A673 (cell line): ENCODE measurements around the gene ZNF487. TPM values are rescaled to one million over a fixed set of nuclear protein-coding genes. Genes with fewer than 3 reads are reported as not detected.

ENCODE experiments used
- BruUV-seq: library from RNA; stranded (reverse); fragments of 400-500 nt; replicated peaks from 2 replicates; lab custom pipeline; 2021; lab: Mats Ljungman, UMichigan
- CTCF ChIA-PET: fragments of 300-600 bp; sonication (Branson Sonifier 250); formaldehyde crosslinking; loops from one replicate; lab custom pipeline; 2022; ENCODE audit warnings: antibody characterized with exemption; lab: Charles Lee
- POLR2A ChIA-PET: fragments of 300-600 bp; sonication (Branson Sonifier 250); formaldehyde crosslinking; loops from one replicate; lab custom pipeline; 2022; ENCODE audit warnings: antibody characterized with exemption; ENCODE audit not compliant: low non-redundant PET; lab: Charles Lee
- DNase-seq: peaks from one replicate; pipeline ENCODE4 v3.0.0-alpha.2; 2015; ENCODE audit warnings: low spot score
- H3K27ac ChIP-seq: fragments of 200-600 bp; sonication (generic); 2 replicates; pipeline ENCODE4 v1.5.1; 2016; ENCODE audit warnings: mixed run types, low read depth, mild to moderate bottlenecking, mixed read lengths, antibody characterized with exemption, low read length; ENCODE audit not compliant: poor library complexity, severe bottlenecking
- H3K27me3 ChIP-seq: fragments of 200-600 bp; sonication (generic); replicated peaks from 2 replicates; pipeline ENCODE4 v1.6.1; 2017; ENCODE audit warnings: mixed run types, low read depth, mild to moderate bottlenecking, mixed read lengths, antibody characterized with exemption, low read length; ENCODE audit not compliant: insufficient read depth, poor library complexity
- H3K36me3 ChIP-seq: fragments of 200-600 bp; sonication (generic); 2 replicates; pipeline ENCODE4 v1.6.1; 2016; ENCODE audit warnings: mixed run types, mild to moderate bottlenecking, mixed read lengths, antibody characterized with exemption, low read length; ENCODE audit not compliant: insufficient read depth, poor library complexity, severe bottlenecking
- H3K4me1 ChIP-seq: fragments of 200-600 bp; sonication (generic); 2 replicates; pipeline ENCODE4 v1.6.1; 2017; ENCODE audit warnings: mixed run types, mild to moderate bottlenecking, mixed read lengths, antibody characterized with exemption, low read length; ENCODE audit not compliant: insufficient read depth, poor library complexity, severe bottlenecking
- H3K4me3 ChIP-seq: fragments of 200-600 bp; sonication (generic); 2 replicates; pipeline ENCODE4 v1.5.1; 2016; ENCODE audit warnings: low read depth, mixed run types, mild to moderate bottlenecking, mixed read lengths, low read length; ENCODE audit not compliant: poor library complexity, severe bottlenecking
- H3K9me3 ChIP-seq: fragments of 200-600 bp; sonication (generic); 2 replicates; pipeline ENCODE4 v1.6.1; 2016; ENCODE audit warnings: mixed run types, low read depth, mild to moderate bottlenecking, mixed read lengths, antibody characterized with exemption, low read length; ENCODE audit not compliant: poor library complexity, severe bottlenecking
- EZH2 ChIP-seq: fragments of 200-600 bp; sonication (generic); IDR thresholded peaks from 2 replicates; pipeline ENCODE4 v1.6.1; 2017; ENCODE audit warnings: borderline replicate concordance, low read depth, mild to moderate bottlenecking, mixed read lengths, antibody characterized with exemption, low read length; ENCODE audit not compliant: poor library complexity, severe bottlenecking
- intact Hi-C: fragments of 100-400 bp; cut with micrococcal nuclease; formaldehyde crosslinking; loops from one replicate; pipeline ENCODE4 v1.10.0; 2022; ENCODE audit not compliant: unreplicated experiment
- total RNA-seq: library from RNA; stranded (reverse); gene quantifications from 2 replicates; pipeline ENCODE4 v1.2.3, GENCODE V29; 2021
- TF ChIP-seq, protein P1 (sequence below): fragments of 300-800, 200-600 bp; sonication (generic); conservative IDR thresholded peaks from 2 replicates; pipeline ENCODE4 v1.5.1; 2017; ENCODE audit warnings: low read depth, mild to moderate bottlenecking, antibody characterized with exemption, low read length, moderate library complexity, mixed read lengths

ZNF487 gene
- total RNA-seq, 1 experiment from 2014 or later = 1.3 TPM

DNA sequence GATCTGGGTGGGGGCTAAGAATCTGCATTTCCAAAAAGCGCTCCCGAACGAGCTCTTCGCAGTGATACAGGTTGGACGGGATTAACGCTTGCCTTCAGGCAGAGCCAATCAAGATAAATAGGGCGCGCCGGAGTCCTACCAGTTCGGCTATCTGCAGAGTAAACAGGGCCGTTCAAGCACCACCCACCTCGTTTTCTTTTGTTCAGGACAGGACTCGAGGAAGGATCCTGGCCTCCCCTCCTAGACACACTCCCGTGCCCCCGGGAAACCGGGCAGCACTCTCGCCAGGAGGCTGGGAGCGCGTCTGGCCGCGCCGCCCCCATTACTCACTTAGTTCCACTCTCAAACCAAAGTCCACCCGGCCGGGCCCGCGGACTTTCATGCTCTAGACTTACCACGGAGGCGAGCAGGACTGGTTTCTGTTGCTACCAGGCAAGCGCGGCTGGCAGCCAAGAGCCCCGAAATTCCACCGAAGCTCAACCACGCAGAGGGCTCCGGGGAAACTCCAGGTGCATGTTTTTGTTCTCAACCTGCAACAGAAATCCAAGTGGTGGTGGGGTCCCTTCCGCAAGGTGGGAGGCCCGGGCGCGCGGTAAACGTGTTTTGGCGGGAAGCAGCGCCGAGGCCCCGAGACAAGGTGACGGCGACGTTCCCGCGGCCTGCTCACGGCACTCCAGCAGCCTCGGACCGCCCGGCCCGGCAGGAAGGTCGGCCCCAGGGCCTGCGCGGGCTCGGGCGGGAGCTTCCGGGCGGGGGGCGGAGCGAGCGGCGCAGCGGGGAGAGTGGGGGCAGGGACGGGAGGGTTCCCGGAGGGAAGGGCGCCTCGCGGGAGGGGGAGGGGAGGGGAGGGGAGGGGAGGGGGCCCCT, 40.6 kb upstream of the ZNF487 start:
- BruUV-seq = no TSS peak
- POLR2A ChIA-PET = interaction anchor here (0.6 to 0.8 kb wide), 3 partner anchors 9 to 40 kb away, joined by 3 to 9 read pairs (median 6); no protein-coding TSS in a partner anchor
- Histone ChIP-seq H3K4me3 (peak overlapping the region; percentile 53), H3K4me1 (peaks cover 31% of the 10 kb centered on the region), H3K36me3 (peaks cover 51% of the 10 kb centered on the region), H3K9me3 (no peaks in the 10 kb centered on the region), H3K27ac (peak overlapping the region; percentile 91), H3K27me3 (no peaks in the 10 kb centered on the region)
- peak; percentile 82 for DNase-seq
- intact Hi-C loops = no loop called here
- no peak for TF ChIP-seq EZH2
- TF ChIP-seq, protein P1, sequence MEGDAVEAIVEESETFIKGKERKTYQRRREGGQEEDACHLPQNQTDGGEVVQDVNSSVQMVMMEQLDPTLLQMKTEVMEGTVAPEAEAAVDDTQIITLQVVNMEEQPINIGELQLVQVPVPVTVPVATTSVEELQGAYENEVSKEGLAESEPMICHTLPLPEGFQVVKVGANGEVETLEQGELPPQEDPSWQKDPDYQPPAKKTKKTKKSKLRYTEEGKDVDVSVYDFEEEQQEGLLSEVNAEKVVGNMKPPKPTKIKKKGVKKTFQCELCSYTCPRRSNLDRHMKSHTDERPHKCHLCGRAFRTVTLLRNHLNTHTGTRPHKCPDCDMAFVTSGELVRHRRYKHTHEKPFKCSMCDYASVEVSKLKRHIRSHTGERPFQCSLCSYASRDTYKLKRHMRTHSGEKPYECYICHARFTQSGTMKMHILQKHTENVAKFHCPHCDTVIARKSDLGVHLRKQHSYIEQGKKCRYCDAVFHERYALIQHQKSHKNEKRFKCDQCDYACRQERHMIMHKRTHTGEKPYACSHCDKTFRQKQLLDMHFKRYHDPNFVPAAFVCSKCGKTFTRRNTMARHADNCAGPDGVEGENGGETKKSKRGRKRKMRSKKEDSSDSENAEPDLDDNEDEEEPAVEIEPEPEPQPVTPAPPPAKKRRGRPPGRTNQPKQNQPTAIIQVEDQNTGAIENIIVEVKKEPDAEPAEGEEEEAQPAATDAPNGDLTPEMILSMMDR = no peak
- CTCF ChIA-PET = no interaction called here

DNA sequence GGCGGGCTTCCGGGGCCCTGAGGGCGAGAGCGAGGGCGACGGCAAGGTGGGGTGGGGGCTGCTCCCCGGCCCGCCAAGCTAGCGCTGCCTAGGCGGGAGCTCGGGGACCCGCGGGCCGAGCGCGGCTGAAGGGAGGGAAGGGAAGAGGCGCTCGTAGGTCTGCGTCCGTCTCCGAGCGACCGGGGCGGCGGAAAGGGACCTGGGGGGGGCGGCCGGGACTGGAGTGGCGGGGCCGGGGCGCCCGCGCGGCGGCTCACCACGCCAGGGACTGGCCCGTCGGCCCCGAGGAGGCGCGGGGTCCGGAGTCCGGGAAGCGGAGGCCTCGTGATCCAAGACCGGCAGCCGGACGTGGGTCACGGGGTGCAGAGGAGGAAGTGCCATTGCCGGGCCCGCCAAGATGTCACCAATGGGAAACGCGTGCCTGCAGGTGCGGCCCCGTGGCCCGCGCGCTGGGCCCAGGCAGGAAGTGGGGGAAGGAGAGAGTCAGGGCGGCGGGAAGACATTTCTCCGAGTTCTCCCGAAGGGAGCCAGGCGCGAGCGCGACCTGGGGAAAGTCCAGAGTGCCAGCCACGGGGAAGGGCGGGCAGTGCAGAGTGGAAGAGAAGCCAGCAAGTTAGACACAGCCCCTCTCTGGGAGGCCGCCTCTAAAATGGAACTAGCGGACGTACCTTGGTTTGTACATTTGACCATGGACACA, 39.8 kb upstream of the ZNF487 start:
- TF ChIP-seq, protein P1 = no peak
- TF ChIP-seq EZH2 = no peak
- BruUV-seq = no TSS peak
- no peaks in the 10 kb centered on the region for H3K27me3 ChIP-seq

DNA sequence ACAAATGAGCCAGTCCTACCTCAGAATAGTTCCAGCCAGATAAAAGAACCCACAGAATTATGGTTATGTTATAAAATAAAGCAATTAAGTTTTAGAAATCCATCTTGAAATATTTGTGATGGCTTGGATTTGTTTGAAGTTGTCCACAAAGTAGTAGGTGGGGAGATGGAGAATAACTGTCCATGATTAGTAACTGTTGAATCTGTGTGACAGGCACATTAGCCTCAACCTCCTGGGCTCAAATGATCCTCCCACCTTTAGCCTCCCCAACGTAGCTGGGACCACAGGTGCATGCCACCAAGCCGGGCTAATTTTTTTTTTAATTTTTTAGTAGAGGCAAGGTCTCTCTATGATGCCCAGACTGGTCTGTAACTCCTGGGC, 38.0 kb upstream of the ZNF487 start:
- peaks cover 51% of the 10 kb centered on the region for H3K4me1 ChIP-seq

More for the DNA sequence above, 39.8 kb upstream of the ZNF487 start:
- intact Hi-C loops = loop anchor here (1.0 kb wide), 1 partner anchor 9 kb away; no protein-coding TSS in a partner anchor
- Histone ChIP-seq H3K36me3 (peaks cover 43% of the 10 kb centered on the region), H3K9me3 (no peaks in the 10 kb centered on the region), H3K27ac (peak overlapping the region; percentile 91), H3K4me1 (peaks cover 39% of the 10 kb centered on the region), H3K4me3 (peak overlapping the region; percentile 53)
- CTCF ChIA-PET = no interaction called here
- peak; percentile 86 for DNase-seq
- POLR2A ChIA-PET = interaction anchor here (0.6 to 0.8 kb wide), 2 partner anchors 9 to 11 kb away, joined by 3 to 6 read pairs; no protein-coding TSS in a partner anchor

More for the DNA sequence above, 38.0 kb upstream of the ZNF487 start:
- TF ChIP-seq EZH2 = no peak
- TF ChIP-seq, protein P1 = no peak
- CTCF ChIA-PET = no interaction called here
- no TSS peak for BruUV-seq
- H3K36me3 ChIP-seq = peaks cover 25% of the 10 kb centered on the region
- H3K4me3 ChIP-seq = no peak overlapping the region
- peak overlapping the region; percentile 91 for H3K27ac ChIP-seq
- no peaks in the 10 kb centered on the region for H3K9me3 ChIP-seq
- H3K27me3 ChIP-seq = no peaks in the 10 kb centered on the region
- intact Hi-C loops = no loop called here
- no peak for DNase-seq
- POLR2A ChIA-PET = no interaction called here
